Heart left ventricle (tissue), 13 donors: ENCODE results near the gene TMEM120B.

Experiments used
- POLR2A ChIP-seq, 2 donors: fragments of 450-650 bp; IDR thresholded peaks; one replicate each; pipeline ENCODE4 v1.6.1; 2017; ENCODE audit warnings: antibody characterized with exemption in 2 of 2, mild to moderate bottlenecking in 2 of 2, moderate library complexity in 2 of 2
- TF ChIP-seq, protein P1 (sequence below), 12 donors: fragments of 200-600 bp; sonication (generic) in 4 of 12; IDR thresholded peaks; one replicate each; pipeline versions ENCODE4 v1.5.0 to v1.8.0; 2018 to 2022; ENCODE audit warnings: antibody characterized with exemption in 12 of 12, mild to moderate bottlenecking in 5 of 12
- donor health status: ischemic (EF 13 %, LVEDD 7.1; RV severe dilation, severe dysfunction).
- donor health status: DM: no; HTN: yes; CAD: no.
- donor health status: DM: no; HTN: no; CAD: no.
- donor health status: ischemic (EF 25% LVEDD 6.9; RV normal size, moderate dysfunction).
- donor health status: ischemic (EF 25% LVEDD 5.7; RV mildly dilated, moderate dysfunction).
- donor health status: ischemic (EF 35%, LVEDD 5.7; RV mildly dilated, moderate dysfunction).
- donor health status: nonischemic (EF 11% LVEDD 7.7; RV severe dilation, severe dysfunction).
- donor health status: DM: yes; HTN: yes; CAD: no.
- donor health status: PGD.
- donor health status: ischemic (EF 29% LVEDD 5.4; RV normal size, mild dysfunction).
- donor health status: nonischemic (EF 23%, LVEDD 6.1; RV moderate dilation, normal function).

DNA sequence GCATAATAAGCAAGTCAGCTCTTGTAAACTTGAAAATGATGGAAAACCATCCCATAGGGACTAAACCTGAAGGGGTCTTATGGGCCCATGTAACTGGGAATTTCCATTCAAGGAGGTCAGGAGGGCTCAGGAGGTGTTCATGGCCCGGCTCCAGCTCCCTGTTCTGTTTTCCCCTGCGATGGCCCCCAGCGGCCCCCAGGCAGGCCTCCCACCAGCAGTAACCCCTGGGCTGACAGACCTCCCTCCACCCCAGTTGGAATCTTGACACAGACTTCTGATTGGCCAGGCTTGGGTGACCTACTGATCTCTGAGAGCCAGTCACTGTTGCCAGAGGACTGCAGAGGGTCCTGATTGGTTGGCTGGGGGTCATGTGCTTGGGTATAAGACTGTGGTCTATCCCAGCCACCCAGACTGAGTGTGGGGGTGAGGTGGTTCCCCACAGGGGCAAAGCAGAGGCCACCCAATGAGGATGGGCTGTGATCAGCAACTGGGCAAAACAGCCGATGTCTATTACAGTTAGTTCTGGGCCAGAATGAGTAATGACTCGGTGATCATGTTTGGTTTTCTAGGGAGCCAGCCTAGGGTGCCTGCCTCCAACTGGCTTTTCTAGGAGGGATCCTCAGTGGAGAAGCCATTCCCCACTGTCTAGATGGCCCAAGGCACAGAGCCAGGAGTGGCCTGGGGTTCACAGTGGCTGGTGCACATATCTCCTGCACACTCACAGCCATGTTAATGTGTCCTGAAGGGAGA is 53.9 kb downstream of the TMEM120B start:
- TF ChIP-seq, protein P1, sequence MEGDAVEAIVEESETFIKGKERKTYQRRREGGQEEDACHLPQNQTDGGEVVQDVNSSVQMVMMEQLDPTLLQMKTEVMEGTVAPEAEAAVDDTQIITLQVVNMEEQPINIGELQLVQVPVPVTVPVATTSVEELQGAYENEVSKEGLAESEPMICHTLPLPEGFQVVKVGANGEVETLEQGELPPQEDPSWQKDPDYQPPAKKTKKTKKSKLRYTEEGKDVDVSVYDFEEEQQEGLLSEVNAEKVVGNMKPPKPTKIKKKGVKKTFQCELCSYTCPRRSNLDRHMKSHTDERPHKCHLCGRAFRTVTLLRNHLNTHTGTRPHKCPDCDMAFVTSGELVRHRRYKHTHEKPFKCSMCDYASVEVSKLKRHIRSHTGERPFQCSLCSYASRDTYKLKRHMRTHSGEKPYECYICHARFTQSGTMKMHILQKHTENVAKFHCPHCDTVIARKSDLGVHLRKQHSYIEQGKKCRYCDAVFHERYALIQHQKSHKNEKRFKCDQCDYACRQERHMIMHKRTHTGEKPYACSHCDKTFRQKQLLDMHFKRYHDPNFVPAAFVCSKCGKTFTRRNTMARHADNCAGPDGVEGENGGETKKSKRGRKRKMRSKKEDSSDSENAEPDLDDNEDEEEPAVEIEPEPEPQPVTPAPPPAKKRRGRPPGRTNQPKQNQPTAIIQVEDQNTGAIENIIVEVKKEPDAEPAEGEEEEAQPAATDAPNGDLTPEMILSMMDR (IDR thresholded peaks at IDR 0.05), result no peak
- no peak for TF ChIP-seq POLR2A (IDR thresholded peaks at IDR 0.05)
